ENCODE measurements around the gene CHAF1B. TPM values are rescaled to one million over a fixed set of nuclear protein-coding genes. Genes with fewer than 3 reads are reported as not detected.

CHAF1B gene
- total RNA-seq, 2 donors from 2014 or later: 23.3 to 30.3 TPM

DNA sequence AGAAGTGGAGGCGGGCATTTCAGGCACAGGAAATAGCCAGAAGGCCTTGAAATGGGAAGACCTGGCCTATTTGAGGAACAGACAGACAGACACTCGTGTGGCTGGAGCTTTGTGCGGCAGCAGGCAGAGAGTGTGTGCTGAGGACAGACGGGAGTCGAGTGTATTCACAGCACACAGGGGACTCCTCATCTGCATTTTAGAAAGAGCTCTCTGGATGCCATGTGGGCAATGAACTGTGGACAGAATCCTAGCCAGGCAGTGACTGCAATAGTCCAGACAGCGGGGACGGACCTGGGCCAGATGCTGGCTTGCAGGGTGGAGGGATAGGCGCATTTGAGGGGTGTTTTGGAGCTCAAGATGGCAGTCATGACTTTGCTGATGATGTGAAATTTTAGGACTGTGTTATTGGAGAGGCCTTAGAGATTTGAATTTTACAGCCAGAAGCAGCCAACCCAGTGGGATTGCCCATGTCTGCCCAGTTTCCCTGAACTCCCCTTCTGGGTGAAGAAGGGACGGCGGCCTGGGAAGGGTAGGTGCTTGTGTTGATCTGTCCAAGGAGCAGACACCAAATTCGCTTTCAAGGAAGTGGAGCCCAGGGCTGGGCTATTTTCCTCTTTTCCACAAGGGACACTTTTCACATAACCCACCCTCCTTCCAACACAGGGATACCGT is 43.7 kb downstream of the CHAF1B start:
- peaks cover 15% of the 10 kb centered on the region for H3K27me3 Mint-ChIP-seq
- peak overlapping the region; percentile 87 for H3K27ac Mint-ChIP-seq
- no peak for ATAC-seq (replicated peaks)
- H3K4me3 Mint-ChIP-seq: peak overlapping the region; percentile 69
- no peaks in the 10 kb centered on the region for H3K9me3 Mint-ChIP-seq
- H3K36me3 Mint-ChIP-seq (ENCODE audit: low read depth): no peaks in the 10 kb centered on the region
- H3K4me1 Mint-ChIP-seq: peaks cover 18% of the 10 kb centered on the region

DNA sequence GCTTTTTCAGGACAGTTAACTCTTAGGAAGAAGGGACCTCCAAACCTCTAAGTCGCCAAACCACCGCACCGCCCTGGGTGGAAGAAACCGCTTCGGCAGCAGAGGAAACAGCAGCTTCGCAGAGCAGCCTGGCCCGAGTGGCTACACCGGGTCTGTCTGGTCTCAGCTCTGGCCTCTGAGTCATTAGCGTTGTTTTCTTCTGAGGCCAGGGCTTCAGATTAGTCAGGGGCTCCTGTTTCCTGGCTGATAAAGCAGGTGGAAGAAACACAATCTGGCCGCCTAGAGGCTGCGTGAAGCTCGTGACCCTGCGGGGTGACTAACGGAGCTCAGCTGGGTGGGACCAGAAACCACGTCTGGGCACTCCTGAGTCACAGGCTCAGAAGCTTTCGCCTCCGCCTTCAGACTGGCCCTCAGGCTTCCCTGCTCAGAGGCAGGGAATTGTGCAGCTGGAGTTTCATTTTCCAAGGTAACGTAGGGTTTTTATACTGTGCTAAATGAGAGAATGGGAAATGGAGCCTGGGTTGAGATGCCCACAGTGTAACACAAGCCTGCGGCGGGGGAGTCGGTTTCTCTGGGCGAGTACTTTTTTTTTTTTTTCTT is 44.9 kb downstream of the CHAF1B start:
- peaks cover 18% of the 10 kb centered on the region for H3K4me1 Mint-ChIP-seq
- H3K4me3 Mint-ChIP-seq: peak overlapping the region; percentile 69
- peak overlapping the region; percentile 87 for H3K27ac Mint-ChIP-seq
- H3K9me3 Mint-ChIP-seq: no peaks in the 10 kb centered on the region
- peaks cover 22% of the 10 kb centered on the region for H3K27me3 Mint-ChIP-seq
- H3K36me3 Mint-ChIP-seq (ENCODE audit: low read depth): no peaks in the 10 kb centered on the region
- peak; percentile 98 for ATAC-seq (replicated peaks)

- H3K9me3 Mint-ChIP-seq: no peaks in the 10 kb centered on the region
- H3K4me1 Mint-ChIP-seq: peaks cover 18% of the 10 kb centered on the region
- ATAC-seq (replicated peaks): no peak
- peak overlapping the region; percentile 69 for H3K4me3 Mint-ChIP-seq
- no peaks in the 10 kb centered on the region for H3K36me3 Mint-ChIP-seq (ENCODE audit: low read depth)
- H3K27ac Mint-ChIP-seq: peak overlapping the region; percentile 87
- H3K27me3 Mint-ChIP-seq: peaks cover 22% of the 10 kb centered on the region
Measured at GRCh38 chr21:36430841-36431240, 45.6 kb downstream of the CHAF1B start.

DNA sequence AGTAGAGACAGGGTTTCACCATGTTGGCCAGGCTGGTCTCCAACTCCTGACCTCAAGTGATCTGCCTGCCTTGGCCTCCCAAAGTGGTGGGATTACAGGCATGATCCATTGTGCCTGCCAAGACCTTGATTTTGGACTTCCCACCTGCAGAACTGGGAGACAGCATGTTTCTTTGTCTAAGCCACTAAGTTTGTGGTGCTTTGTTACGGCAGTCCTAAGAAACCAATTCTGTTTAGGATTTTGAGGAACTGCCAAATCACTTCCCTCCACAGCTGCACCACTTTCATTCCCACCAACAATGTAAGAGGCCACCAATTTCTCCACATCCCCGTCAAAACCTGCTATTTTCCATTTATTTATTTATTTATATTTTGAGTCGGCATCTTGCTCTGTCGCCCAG is 46.1 kb downstream of the CHAF1B start:
- Mint-ChIP-seq H3K4me1 (peaks cover 18% of the 10 kb centered on the region), H3K27me3 (peaks cover 22% of the 10 kb centered on the region), H3K4me3 (no peak overlapping the region), H3K27ac (no peak overlapping the region), H3K9me3 (no peaks in the 10 kb centered on the region), H3K36me3 (ENCODE audit: low read depth) (no peaks in the 10 kb centered on the region)
- no peak for ATAC-seq (replicated peaks)

DNA sequence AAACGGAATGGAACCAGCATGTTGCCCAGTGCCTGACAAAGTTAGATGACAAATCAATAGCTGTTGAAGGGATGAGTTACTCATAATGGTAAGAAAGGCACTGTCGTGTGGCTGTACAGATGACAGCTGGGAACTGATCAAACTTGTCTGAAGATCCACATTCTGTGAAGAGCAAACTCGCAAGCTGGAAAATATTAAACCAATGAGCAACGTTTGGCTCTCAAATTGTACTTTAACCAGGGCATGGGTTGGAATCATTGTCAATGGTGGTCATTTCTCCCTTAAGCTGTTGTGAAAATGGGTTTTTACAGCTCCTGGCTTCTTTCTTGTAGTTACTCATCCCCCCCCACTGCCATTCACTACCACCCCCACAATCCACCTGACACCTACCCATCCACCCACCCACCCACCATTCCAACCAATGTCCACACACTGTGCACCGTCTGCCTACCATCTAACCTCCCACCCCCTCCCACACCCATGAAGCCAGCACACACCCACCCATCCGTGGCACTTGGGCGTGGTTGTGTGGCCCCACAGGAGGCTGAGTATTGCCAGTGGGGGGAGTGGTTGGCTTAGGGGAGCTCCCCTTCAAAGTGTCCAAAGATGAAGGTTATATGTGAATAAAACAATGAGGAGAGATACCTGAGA is 48.0 kb downstream of the CHAF1B start:
- Mint-ChIP-seq H3K36me3 (ENCODE audit: low read depth) (no peaks in the 10 kb centered on the region), H3K27ac (peak overlapping the region; percentile 26), H3K4me3 (no peak overlapping the region), H3K9me3 (no peaks in the 10 kb centered on the region), H3K27me3 (peaks cover 22% of the 10 kb centered on the region), H3K4me1 (peaks cover 18% of the 10 kb centered on the region)
- ATAC-seq (replicated peaks): no peak

DNA sequence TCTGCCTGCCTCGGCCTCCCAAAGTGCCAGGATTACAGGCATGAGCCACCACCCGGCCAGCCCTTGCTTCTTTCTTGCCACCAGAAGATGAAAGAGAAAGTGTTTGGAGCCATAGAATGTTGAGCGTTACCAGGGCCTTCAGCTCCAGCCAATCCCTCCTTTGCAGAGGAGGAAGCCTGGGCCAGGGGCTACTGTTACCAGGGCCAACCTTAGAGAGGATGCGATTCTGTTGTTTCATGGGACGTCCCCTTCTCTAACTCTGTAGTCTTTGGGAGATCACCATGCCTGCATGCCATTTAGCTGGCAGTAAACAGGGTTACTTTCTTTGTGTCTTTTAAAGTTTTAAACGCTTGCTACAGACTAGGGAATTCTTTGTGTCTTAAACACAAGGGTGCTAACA is 49.0 kb downstream of the CHAF1B start:
- H3K27ac Mint-ChIP-seq: no peak overlapping the region
- peaks cover 12% of the 10 kb centered on the region for H3K4me1 Mint-ChIP-seq
- no peak for ATAC-seq (replicated peaks)
- H3K27me3 Mint-ChIP-seq: peaks cover 22% of the 10 kb centered on the region
- no peaks in the 10 kb centered on the region for H3K36me3 Mint-ChIP-seq (ENCODE audit: low read depth)
- H3K9me3 Mint-ChIP-seq: no peaks in the 10 kb centered on the region
- H3K4me3 Mint-ChIP-seq: no peak overlapping the region

DNA sequence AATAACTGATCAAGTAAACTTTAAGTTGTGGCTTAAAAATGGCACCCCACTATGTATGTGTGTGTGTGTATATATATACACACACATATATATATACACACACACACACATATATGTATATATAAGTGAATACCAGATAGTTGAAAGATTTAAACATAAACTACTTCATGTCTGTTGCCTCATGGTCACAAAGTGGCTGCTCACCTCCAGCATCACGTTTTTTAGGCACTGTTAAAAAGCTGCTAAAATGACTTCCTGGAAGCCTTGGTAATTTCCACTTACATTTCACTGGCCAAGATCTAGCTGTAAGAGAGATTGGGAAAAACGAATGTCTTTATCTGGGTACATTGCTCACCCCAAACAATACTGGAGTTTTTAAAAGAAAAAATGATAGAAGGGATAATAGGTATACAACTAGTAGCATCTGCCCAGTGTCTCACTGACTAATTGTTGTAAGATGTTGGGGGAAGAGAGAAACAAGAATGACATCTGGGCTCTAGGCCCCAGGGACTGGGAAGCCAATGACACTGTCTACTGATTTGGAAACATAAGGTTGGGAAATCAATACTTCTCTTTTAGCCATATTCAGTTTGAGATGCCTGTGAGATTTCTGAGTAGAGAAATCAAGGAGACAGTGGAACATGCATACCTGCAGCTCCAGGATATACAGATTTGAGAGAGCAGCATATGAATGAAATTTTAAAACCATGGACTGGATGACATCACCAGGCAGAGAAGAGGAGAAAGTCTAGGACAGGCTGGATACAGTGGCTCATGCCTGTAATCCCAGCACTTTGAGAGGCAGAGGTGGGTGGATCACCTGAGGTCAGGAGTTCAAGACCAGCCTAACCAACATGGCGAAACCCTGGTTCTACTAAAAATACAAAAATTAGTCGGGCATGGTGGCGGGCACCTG is 51.9 kb downstream of the CHAF1B start:
- Mint-ChIP-seq H3K27me3 (peaks cover 16% of the 10 kb centered on the region), H3K36me3 (ENCODE audit: low read depth) (no peaks in the 10 kb centered on the region), H3K27ac (no peak overlapping the region), H3K9me3 (no peaks in the 10 kb centered on the region), H3K4me1 (no peaks in the 10 kb centered on the region), H3K4me3 (no peak overlapping the region)
- no peak for ATAC-seq (replicated peaks)

GRCh38 chr21:36437745-36438128 is 52.5 kb downstream of the CHAF1B start:
- Mint-ChIP-seq H3K27me3 (peaks cover 10% of the 10 kb centered on the region), H3K4me3 (no peak overlapping the region), H3K36me3 (ENCODE audit: low read depth) (no peaks in the 10 kb centered on the region), H3K9me3 (no peaks in the 10 kb centered on the region), H3K4me1 (no peaks in the 10 kb centered on the region), H3K27ac (no peak overlapping the region)
- ATAC-seq (replicated peaks): peak; percentile 26

- ATAC-seq (replicated peaks): no peak
- H3K4me3 Mint-ChIP-seq: no peak overlapping the region
- no peaks in the 10 kb centered on the region for H3K9me3 Mint-ChIP-seq
- no peaks in the 10 kb centered on the region for H3K36me3 Mint-ChIP-seq (ENCODE audit: low read depth)
- H3K4me1 Mint-ChIP-seq: no peaks in the 10 kb centered on the region
- no peak overlapping the region for H3K27ac Mint-ChIP-seq
- H3K27me3 Mint-ChIP-seq: peaks cover 4% of the 10 kb centered on the region
Measured at GRCh38 chr21:36441715-36442114, 56.5 kb downstream of the CHAF1B start.

- no peaks in the 10 kb centered on the region for H3K4me1 Mint-ChIP-seq
- no peak overlapping the region for H3K27ac Mint-ChIP-seq
- H3K4me3 Mint-ChIP-seq: no peak overlapping the region
- no peaks in the 10 kb centered on the region for H3K9me3 Mint-ChIP-seq
- H3K27me3 Mint-ChIP-seq: peaks cover 4% of the 10 kb centered on the region
- no peaks in the 10 kb centered on the region for H3K36me3 Mint-ChIP-seq (ENCODE audit: low read depth)
- ATAC-seq (replicated peaks): no peak
Measured at GRCh38 chr21:36446301-36446700, 61.1 kb downstream of the CHAF1B start.

GRCh38 chr21:36450511-36450910 is 65.3 kb downstream of the CHAF1B start:
- no peaks in the 10 kb centered on the region for H3K36me3 Mint-ChIP-seq (ENCODE audit: low read depth)
- H3K4me1 Mint-ChIP-seq: no peaks in the 10 kb centered on the region
- H3K4me3 Mint-ChIP-seq: no peak overlapping the region
- H3K9me3 Mint-ChIP-seq: no peaks in the 10 kb centered on the region
- peak; percentile 59 for ATAC-seq (replicated peaks)
- peaks cover 8% of the 10 kb centered on the region for H3K27me3 Mint-ChIP-seq
- H3K27ac Mint-ChIP-seq: no peak overlapping the region

DNA sequence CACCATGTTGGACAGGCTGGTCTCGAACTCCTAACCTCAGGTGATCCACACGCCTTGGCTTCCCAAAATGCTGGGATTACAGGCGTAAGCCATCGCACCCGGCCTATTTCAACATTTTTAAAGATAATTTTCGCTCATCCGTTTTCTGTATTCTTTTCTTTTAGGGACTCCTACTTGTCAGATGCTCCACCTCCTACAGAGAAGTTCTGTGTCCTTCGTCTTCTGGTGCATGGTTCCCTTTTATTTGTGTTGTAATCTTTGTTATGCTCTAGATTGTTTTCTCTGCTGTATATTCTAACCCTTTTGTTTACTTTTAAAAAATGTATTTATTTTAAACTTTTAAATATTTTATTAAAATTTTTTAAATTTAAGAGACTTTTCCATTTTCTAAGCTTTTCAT is 66.3 kb downstream of the CHAF1B start:
- Mint-ChIP-seq H3K27ac (no peak overlapping the region), H3K9me3 (no peaks in the 10 kb centered on the region), H3K4me1 (no peaks in the 10 kb centered on the region), H3K27me3 (peaks cover 10% of the 10 kb centered on the region), H3K4me3 (no peak overlapping the region), H3K36me3 (ENCODE audit: low read depth) (no peaks in the 10 kb centered on the region)
- ATAC-seq (replicated peaks): no peak

GRCh38 chr21:36452281-36452825 is 67.2 kb downstream of the CHAF1B start:
- Mint-ChIP-seq H3K4me1 (no peaks in the 10 kb centered on the region), H3K27me3 (peaks cover 8% of the 10 kb centered on the region), H3K9me3 (no peaks in the 10 kb centered on the region), H3K36me3 (ENCODE audit: low read depth) (no peaks in the 10 kb centered on the region), H3K27ac (no peak overlapping the region), H3K4me3 (no peak overlapping the region)
- no peak for ATAC-seq (replicated peaks)

- Mint-ChIP-seq H3K27me3 (peaks cover 8% of the 10 kb centered on the region), H3K27ac (no peak overlapping the region), H3K4me1 (no peaks in the 10 kb centered on the region), H3K4me3 (no peak overlapping the region), H3K36me3 (ENCODE audit: low read depth) (no peaks in the 10 kb centered on the region), H3K9me3 (no peaks in the 10 kb centered on the region)
- ATAC-seq (replicated peaks): no peak
Measured at GRCh38 chr21:36454093-36454531, 68.9 kb downstream of the CHAF1B start.

All from activated T-helper 17 cell treated with anti-CD3 and anti-CD28 coated beads, Interleukin-2, amount 50 U/mL, for 72 hours (primary cell).